ENCODE results near the gene LRRC4B.

DNA sequence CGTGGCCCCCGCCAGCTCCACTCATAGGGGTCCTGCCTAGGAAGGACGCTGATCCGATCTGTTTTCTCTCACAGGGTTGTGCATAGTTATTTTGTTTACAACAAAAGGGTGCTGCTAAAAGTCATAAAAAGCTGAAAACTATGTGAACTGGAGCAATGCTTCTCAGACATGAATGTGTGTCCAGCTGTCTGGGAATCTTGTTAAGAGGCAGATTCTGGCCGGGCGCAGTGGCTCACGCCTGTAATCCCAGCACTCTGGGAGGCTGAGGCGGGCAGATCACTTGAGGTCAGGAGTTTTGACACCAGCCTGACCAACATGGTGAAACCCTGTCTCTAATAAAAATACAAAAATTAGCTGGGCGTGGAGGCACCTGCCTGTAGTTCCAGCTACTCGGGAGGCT is 8.6 kb downstream of the LRRC4B start:
- TF ChIP-seq, protein P1, sequence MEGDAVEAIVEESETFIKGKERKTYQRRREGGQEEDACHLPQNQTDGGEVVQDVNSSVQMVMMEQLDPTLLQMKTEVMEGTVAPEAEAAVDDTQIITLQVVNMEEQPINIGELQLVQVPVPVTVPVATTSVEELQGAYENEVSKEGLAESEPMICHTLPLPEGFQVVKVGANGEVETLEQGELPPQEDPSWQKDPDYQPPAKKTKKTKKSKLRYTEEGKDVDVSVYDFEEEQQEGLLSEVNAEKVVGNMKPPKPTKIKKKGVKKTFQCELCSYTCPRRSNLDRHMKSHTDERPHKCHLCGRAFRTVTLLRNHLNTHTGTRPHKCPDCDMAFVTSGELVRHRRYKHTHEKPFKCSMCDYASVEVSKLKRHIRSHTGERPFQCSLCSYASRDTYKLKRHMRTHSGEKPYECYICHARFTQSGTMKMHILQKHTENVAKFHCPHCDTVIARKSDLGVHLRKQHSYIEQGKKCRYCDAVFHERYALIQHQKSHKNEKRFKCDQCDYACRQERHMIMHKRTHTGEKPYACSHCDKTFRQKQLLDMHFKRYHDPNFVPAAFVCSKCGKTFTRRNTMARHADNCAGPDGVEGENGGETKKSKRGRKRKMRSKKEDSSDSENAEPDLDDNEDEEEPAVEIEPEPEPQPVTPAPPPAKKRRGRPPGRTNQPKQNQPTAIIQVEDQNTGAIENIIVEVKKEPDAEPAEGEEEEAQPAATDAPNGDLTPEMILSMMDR (IDR thresholded peaks at IDR 0.05), result no peak
- TF ChIP-seq POLR2A (IDR thresholded peaks at IDR 0.05), result no peak

Measured in thyroid gland (tissue), 4 donors.